Measurements from ENCODE around the gene CROCC2.

CROCC2 gene

DNA sequence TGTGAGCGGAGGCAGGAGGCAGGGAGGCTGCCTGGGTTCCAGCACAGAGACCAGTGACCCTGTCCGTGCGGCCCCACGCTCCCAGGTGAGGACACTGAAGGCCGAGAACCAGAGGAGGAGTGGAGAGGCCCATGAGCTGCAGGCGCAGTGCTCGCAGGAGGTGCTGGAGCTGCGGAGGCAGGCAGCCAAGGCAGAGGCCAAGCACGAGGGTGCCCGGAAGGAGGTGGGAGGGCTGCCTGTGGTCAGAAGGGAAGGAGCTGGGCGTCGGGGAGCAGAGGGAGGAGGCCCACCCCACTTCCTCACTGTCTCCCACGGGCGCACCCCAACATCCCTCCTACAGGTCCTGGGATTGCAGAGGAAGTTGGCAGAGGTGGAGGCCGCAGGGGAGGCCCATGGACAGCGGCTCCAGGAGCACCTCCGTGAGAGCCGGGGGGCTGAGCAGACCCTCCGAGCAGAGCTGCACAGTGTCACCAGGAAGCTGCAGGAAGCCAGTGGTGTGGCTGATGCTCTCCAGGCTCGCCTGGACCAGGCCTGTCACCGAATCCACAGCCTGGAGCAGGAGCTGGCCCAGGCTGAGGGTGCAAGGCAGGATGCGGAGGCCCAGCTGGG is 59.3 kb downstream of the CROCC2 start:
- TF ChIP-seq, protein P1, sequence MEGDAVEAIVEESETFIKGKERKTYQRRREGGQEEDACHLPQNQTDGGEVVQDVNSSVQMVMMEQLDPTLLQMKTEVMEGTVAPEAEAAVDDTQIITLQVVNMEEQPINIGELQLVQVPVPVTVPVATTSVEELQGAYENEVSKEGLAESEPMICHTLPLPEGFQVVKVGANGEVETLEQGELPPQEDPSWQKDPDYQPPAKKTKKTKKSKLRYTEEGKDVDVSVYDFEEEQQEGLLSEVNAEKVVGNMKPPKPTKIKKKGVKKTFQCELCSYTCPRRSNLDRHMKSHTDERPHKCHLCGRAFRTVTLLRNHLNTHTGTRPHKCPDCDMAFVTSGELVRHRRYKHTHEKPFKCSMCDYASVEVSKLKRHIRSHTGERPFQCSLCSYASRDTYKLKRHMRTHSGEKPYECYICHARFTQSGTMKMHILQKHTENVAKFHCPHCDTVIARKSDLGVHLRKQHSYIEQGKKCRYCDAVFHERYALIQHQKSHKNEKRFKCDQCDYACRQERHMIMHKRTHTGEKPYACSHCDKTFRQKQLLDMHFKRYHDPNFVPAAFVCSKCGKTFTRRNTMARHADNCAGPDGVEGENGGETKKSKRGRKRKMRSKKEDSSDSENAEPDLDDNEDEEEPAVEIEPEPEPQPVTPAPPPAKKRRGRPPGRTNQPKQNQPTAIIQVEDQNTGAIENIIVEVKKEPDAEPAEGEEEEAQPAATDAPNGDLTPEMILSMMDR (IDR thresholded peaks at IDR 0.05; ENCODE audit: borderline replicate concordance, extremely low read depth, low read length, poor library complexity, severe bottlenecking): no peak
- no peak for TF ChIP-seq EZH2 (IDR thresholded peaks at IDR 0.05; ENCODE audit: borderline replicate concordance, low read depth, low read length, severe bottlenecking)
- Histone ChIP-seq H3K79me2 (ENCODE audit: insufficient read depth, low read length) (no peaks in the 10 kb centered on the region), H4K20me1 (ENCODE audit: insufficient read depth, low read length) (no peaks in the 10 kb centered on the region), H3K36me3 (ENCODE audit: insufficient read depth, low read length) (no peaks in the 10 kb centered on the region), H3K27ac (ENCODE audit: low read length) (no peak overlapping the region), H3K9me3 (ENCODE audit: insufficient read depth, low read length, severe bottlenecking) (no peaks in the 10 kb centered on the region), H3K4me1 (ENCODE audit: insufficient read depth, low read length) (no peaks in the 10 kb centered on the region), H2AFZ (ENCODE audit: low read depth, low read length) (no peak overlapping the region), H3K4me2 (ENCODE audit: insufficient read depth, low read length) (no peak overlapping the region), H3K9ac (ENCODE audit: low read depth, low read length) (no peak overlapping the region), H3K27me3 (ENCODE audit: insufficient read depth, low read length, poor library complexity) (no peaks in the 10 kb centered on the region), H3K4me3 (ENCODE audit: low read depth in 1 of 2, low read length in 2 of 2) (no peak overlapping the region)
- no peak for DNase-seq
- ATAC-seq (ENCODE audit: insufficient read depth, low read depth): no peak

DNA sequence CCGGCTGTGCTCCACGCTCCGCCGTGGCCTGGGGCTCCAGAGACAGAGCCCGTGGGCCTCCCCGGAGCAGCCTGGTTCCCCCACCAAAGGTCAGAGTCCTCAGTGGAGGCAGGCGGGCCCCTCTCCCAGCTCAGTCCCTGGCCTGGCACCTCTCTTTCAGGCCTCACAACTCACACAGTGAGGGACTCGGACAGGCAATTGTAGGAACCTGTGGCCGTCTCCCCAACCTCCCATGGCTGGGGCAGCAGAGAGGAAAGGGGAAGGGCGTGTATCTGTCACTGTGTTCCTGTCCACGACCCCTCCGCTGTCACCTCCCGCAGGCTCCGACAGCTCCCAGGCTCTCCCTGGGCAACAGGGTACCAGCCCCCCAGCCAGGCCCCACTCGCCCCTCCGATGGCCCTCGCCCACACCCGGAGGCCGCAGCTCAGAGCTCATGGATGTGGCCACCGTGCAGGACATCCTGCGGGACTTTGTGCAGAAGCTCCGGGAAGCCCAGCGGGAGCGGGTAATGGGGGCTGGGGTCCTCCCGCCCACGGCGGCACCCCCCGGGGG is 59.8 kb downstream of the CROCC2 start:
- TF ChIP-seq, protein P1 (IDR thresholded peaks at IDR 0.05; ENCODE audit: borderline replicate concordance, extremely low read depth, low read length, poor library complexity, severe bottlenecking): no peak
- TF ChIP-seq EZH2 (IDR thresholded peaks at IDR 0.05; ENCODE audit: borderline replicate concordance, low read depth, low read length, severe bottlenecking): no peak
- H3K9me3 ChIP-seq (ENCODE audit: insufficient read depth, low read length, severe bottlenecking): no peaks in the 10 kb centered on the region
- H4K20me1 ChIP-seq (ENCODE audit: insufficient read depth, low read length): no peaks in the 10 kb centered on the region
- H3K27ac ChIP-seq (ENCODE audit: low read length): no peak overlapping the region
- DNase-seq (no peak), ATAC-seq (ENCODE audit: insufficient read depth, low read depth) (no peak)
- no peaks in the 10 kb centered on the region for H3K4me1 ChIP-seq (ENCODE audit: insufficient read depth, low read length)
- H3K4me2 ChIP-seq (ENCODE audit: insufficient read depth, low read length): no peak overlapping the region
- H3K27me3 ChIP-seq (ENCODE audit: insufficient read depth, low read length, poor library complexity): no peaks in the 10 kb centered on the region
- no peak overlapping the region for H3K4me3 ChIP-seq (ENCODE audit: low read depth in 1 of 2, low read length in 2 of 2)
- no peak overlapping the region for H2AFZ ChIP-seq (ENCODE audit: low read depth, low read length)
- no peaks in the 10 kb centered on the region for H3K36me3 ChIP-seq (ENCODE audit: insufficient read depth, low read length)
- H3K79me2 ChIP-seq (ENCODE audit: insufficient read depth, low read length): no peaks in the 10 kb centered on the region
- no peak overlapping the region for H3K9ac ChIP-seq (ENCODE audit: low read depth, low read length)

DNA sequence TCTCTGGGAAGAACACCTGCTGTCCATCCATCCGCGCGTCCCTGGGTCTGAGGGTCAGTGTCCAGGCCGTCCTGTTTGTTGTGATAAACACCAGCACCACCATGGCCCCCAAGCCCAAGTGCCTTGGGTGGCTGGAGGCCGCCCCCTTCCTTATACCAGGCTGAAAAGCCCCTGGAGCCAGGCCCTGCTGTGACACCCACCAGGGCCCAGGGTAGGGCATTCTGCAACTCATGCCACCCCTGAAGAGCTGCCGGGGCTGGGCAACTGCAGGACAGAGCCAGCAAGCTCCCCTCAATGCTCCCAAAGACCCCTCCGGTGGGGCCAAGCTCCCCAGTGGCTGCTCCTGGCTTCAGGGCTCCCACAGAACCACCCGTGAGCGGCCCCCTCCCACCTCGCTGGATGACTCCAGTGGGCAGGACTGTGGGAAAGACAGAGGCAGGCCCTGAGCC is 60.3 kb downstream of the CROCC2 start:
- no peaks in the 10 kb centered on the region for H3K27me3 ChIP-seq (ENCODE audit: insufficient read depth, low read length, poor library complexity)
- no peak for TF ChIP-seq EZH2 (IDR thresholded peaks at IDR 0.05; ENCODE audit: borderline replicate concordance, low read depth, low read length, severe bottlenecking)
- TF ChIP-seq, protein P1 (IDR thresholded peaks at IDR 0.05; ENCODE audit: borderline replicate concordance, extremely low read depth, low read length, poor library complexity, severe bottlenecking): no peak
- H4K20me1 ChIP-seq (ENCODE audit: insufficient read depth, low read length): no peaks in the 10 kb centered on the region
- no peaks in the 10 kb centered on the region for H3K4me1 ChIP-seq (ENCODE audit: insufficient read depth, low read length)
- H3K4me3 ChIP-seq (ENCODE audit: low read depth in 1 of 2, low read length in 2 of 2): no peak overlapping the region
- ATAC-seq (ENCODE audit: insufficient read depth, low read depth) (no peak), DNase-seq (no peak)
- no peak overlapping the region for H3K9ac ChIP-seq (ENCODE audit: low read depth, low read length)
- no peaks in the 10 kb centered on the region for H3K79me2 ChIP-seq (ENCODE audit: insufficient read depth, low read length)
- no peaks in the 10 kb centered on the region for H3K36me3 ChIP-seq (ENCODE audit: insufficient read depth, low read length)
- no peak overlapping the region for H3K27ac ChIP-seq (ENCODE audit: low read length)
- no peak overlapping the region for H3K4me2 ChIP-seq (ENCODE audit: insufficient read depth, low read length)
- H3K9me3 ChIP-seq (ENCODE audit: insufficient read depth, low read length, severe bottlenecking): no peaks in the 10 kb centered on the region
- H2AFZ ChIP-seq (ENCODE audit: low read depth, low read length): no peak overlapping the region

Data from DND-41 (cell line).